WI38 (cell line): ENCODE data around the gene SNAPC4.
A peak's percentile ranks its signal among the peaks of the same experiment; 100 is the strongest.

Experiments used
- H3K4me3 ChIP-seq: 2 replicates; pipeline ENCODE4 v1.5.1; 2011; ENCODE audit warnings: low read depth, mild to moderate bottlenecking, control low read depth, low read length
- CTCF ChIP-seq: IDR thresholded peaks from 2 replicates; pipeline ENCODE4 v1.5.1; 2012; ENCODE audit warnings: low read depth, mild to moderate bottlenecking, control low read depth, low read length

The SNAPC4 gene, protein sequence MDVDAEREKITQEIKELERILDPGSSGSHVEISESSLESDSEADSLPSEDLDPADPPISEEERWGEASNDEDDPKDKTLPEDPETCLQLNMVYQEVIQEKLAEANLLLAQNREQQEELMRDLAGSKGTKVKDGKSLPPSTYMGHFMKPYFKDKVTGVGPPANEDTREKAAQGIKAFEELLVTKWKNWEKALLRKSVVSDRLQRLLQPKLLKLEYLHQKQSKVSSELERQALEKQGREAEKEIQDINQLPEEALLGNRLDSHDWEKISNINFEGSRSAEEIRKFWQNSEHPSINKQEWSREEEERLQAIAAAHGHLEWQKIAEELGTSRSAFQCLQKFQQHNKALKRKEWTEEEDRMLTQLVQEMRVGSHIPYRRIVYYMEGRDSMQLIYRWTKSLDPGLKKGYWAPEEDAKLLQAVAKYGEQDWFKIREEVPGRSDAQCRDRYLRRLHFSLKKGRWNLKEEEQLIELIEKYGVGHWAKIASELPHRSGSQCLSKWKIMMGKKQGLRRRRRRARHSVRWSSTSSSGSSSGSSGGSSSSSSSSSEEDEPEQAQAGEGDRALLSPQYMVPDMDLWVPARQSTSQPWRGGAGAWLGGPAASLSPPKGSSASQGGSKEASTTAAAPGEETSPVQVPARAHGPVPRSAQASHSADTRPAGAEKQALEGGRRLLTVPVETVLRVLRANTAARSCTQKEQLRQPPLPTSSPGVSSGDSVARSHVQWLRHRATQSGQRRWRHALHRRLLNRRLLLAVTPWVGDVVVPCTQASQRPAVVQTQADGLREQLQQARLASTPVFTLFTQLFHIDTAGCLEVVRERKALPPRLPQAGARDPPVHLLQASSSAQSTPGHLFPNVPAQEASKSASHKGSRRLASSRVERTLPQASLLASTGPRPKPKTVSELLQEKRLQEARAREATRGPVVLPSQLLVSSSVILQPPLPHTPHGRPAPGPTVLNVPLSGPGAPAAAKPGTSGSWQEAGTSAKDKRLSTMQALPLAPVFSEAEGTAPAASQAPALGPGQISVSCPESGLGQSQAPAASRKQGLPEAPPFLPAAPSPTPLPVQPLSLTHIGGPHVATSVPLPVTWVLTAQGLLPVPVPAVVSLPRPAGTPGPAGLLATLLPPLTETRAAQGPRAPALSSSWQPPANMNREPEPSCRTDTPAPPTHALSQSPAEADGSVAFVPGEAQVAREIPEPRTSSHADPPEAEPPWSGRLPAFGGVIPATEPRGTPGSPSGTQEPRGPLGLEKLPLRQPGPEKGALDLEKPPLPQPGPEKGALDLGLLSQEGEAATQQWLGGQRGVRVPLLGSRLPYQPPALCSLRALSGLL (N-terminal part only)

GRCh38 chr9:136400038-136400834 lies at the start of gene SNAPC4:
SNAPC4 (minus strand) TSS chr9:136400170; CDS start chr9:136398428, 1,742 bp downstream.
- TF ChIP-seq CTCF, result peak; percentile 73
- H3K4me3 ChIP-seq, result peak within 1 kb of the TSS; percentile 83

DNA sequence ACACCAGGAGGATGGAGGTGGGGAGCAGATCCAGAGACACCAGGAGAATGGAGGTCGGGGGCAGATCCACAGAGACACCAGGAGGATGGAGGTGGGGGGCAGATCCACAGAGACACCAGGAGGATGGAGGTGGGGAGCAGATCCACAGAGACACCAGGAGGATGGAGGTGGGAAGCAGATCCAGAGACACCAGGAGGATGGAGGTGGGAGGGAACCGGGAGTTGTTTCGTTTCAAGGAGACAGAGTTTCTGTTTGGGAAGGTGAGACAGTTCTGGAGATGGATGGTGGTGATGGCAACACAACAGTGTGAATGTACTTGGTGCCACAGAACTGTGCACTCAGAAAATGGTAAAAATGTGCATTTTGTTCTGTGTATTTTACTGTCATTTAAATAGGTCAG lies 48.7 kb upstream of the SNAPC4 start:
- H3K4me3 ChIP-seq, result no peak overlapping the region
- no peak for TF ChIP-seq CTCF

- no peak for TF ChIP-seq CTCF
Measured at GRCh38 chr9:136447173-136447778, 47.3 kb upstream of the SNAPC4 start.

DNA sequence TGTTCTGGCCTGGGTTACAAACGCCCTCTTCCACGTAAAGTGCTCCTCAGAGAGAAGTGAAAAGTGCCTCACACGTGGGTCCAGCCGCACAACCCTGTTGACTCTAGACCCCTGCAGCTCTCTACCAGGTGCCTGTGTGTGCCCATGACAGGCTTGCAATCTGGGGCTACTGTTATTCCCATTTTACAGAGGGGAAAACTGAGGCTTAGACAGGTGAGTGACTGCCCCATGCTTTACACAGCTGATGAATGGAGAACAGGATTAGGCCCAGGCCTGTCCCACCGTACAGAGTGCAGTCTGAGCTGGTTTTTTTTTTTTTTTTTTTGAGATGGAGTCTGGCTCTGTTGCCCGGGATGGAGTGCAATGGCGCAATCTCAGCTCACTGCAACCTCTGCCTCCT lies 45.8 kb upstream of the SNAPC4 start:
- no peak for TF ChIP-seq CTCF
- H3K4me3 ChIP-seq, result no peak overlapping the region

More at GRCh38 chr9:136447173-136447778, 47.3 kb upstream of the SNAPC4 start:
- no peak overlapping the region for H3K4me3 ChIP-seq

DNA sequence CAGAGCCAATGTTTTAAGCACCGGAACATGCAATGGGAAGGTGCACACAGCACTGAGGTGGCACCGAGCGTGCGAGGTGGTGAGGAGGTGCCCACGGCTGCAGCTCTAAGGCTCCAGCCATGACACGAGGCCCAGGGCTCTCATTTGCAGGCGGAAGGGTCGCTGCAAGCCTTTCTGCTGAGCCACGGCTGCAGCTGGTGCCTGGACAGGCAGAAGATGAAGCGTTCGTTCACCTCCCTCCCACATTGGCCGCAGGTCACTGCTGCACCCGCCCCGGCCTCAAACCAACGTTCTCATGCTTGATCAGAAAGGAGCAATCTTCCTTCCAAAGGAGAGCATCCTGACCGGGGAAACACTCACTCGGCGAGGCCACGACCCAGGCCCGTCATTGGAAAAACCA lies 44.1 kb upstream of the SNAPC4 start:
- no peak for TF ChIP-seq CTCF

DNA sequence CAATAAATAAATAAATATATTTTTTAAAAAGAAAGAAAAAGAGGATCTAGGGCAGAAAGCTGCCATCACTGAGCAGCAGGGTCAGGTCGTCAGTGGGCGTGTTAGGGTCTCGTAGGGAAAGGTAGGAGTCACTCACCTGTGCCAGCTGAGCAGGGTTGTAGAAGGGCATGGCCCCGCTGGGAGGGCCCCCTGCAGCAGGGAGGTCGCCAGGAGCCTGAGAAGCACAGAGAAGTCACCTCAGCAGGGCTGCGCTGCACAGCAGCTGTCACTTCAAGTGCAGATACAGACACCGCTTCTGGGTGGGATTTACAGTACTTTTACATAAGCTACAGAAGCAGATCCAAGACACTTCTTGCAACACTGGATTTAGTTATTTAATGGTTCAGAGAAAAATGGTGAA lies 43.7 kb upstream of the SNAPC4 start:
- no peak for TF ChIP-seq CTCF
- no peak overlapping the region for H3K4me3 ChIP-seq

More for the DNA sequence above, 44.1 kb upstream of the SNAPC4 start:
- no peak overlapping the region for H3K4me3 ChIP-seq
